ENCODE results near the gene LRRC7.

- TF ChIP-seq ELF1 (IDR thresholded peaks at IDR 0.05) = no peak
- TF ChIP-seq CTCF (IDR thresholded peaks at IDR 0.05) = no peak
- no peak for TF ChIP-seq ZBTB33 (IDR thresholded peaks at IDR 0.05; ENCODE audit: borderline replicate concordance, low read depth)
- TF ChIP-seq MXI1 (IDR thresholded peaks at IDR 0.05; ENCODE audit: low read depth, low read length) = no peak
- TF ChIP-seq FOXJ3 (CRISPR knock-in tag; IDR thresholded peaks at IDR 0.05) = no peak
- TF ChIP-seq POLR2AphosphoS5 (IDR thresholded peaks at IDR 0.05; ENCODE audit: low read depth, low read length) = no peak
- no peak for TF ChIP-seq GABPA (IDR thresholded peaks at IDR 0.05; ENCODE audit: low read depth)
- TF ChIP-seq PBX3 (IDR thresholded peaks at IDR 0.05) = no peak
- no peak for TF ChIP-seq EP300 (IDR thresholded peaks at IDR 0.05; ENCODE audit: borderline replicate concordance in 1 of 2, low read depth in 1 of 2, low read length in 1 of 2)
- TF ChIP-seq JUND (IDR thresholded peaks at IDR 0.05) = no peak
- no peak for TF ChIP-seq SMC3 (IDR thresholded peaks at IDR 0.05; ENCODE audit: low read depth, low read length)
- no peak for TF ChIP-seq REST (IDR thresholded peaks at IDR 0.05; ENCODE audit: low read depth, low read length)
- peak; percentile 90 for TF ChIP-seq RFX5 (IDR thresholded peaks at IDR 0.05; ENCODE audit: low read length)
- no peak for TF ChIP-seq NRF1 (IDR thresholded peaks at IDR 0.05; ENCODE audit: low read depth, low read length)
Observed at GRCh38 chr1:70140343-70140742, 572.6 kb downstream of the LRRC7 start.

Data from SK-N-SH (cell line).